ENCODE data around the gene YWHAG.
"Not testable (repeated sequence)": the region's sequence is repeated elsewhere in the genome, so short reads cannot be mapped to it uniquely, and the experiment has no call there.

The YWHAG gene

DNA sequence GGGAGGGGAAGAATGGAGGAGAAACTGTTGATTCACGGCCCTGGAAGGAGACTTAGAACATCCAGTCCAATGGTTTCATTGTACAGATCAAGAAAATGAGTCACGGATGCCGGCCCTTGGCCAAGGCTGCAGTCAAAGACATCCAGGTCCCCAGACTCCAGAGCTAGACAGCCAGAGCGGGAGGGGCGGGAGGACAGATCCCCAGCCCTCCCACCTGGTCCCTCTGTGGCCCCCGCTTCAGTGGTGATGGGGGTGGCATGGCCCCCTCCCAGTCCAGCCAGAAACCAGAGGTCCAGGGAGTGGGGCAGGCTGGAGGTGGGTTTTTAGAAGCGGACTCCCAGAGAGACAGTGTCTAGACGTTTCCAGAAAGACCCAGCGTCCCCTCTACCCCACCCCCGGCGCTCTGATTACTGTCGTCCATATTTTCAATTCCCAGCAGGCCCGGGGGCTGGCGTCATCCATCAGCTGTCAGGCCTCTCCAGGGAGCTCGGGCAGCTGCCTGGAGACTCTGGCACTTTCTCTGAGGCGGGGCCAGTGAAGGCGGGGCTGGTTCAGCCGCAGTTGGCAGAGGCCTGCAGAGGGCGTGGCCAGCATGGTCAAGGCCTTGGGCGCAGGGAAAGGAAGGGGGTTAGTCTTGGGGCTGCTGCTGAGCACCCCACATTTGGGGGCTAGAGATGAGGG is 64.3 kb downstream of the YWHAG start:
- DNase-seq (ENCODE audit: low read depth), result peak; percentile 96

DNA sequence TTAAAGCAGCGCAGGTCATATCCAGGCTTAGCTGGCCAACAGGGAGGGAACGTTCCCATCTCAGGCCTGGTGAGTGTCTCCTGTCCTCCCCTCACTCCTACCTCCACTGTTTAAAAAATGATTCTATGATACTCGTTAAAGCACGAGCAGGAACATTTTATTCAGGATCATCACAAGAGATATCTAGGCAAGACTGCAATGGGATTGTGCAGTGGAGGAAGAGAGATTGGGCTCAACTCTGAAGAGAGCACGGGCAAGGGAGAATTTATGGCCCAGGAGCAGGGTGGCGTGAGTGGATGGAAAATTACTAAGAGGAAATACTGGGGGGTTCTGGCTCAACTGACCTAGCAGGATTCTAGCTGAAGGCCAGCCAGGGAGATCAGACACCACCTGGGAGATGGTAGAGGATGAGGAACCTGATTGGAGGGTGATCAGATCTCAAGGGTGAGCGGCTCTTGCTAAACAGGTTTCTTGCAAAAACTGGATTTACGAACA is 65.3 kb downstream of the YWHAG start:
- DNase-seq (ENCODE audit: low read depth), result no peak

DNA sequence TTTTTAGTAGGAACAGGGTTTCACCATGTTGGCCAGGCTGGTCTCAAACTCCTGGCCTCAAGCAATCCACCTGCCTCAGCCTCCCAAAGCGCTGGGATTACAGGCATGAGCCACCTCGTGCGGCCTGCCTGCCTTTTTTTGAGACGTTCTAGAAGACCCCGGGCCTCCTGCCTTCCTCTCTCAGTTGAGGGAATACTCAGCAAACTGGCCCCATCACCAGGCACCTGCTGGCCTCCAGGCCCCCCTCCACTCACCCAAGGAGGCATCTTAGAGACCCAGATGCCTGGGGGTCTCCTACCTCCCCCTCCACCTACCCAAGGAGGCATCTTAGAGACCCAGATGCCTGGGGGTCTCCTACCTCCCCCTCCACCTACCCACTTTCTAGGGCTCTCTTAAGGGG is 65.9 kb downstream of the YWHAG start:
- DNase-seq (ENCODE audit: low read depth), result not testable (repeated sequence)

DNA sequence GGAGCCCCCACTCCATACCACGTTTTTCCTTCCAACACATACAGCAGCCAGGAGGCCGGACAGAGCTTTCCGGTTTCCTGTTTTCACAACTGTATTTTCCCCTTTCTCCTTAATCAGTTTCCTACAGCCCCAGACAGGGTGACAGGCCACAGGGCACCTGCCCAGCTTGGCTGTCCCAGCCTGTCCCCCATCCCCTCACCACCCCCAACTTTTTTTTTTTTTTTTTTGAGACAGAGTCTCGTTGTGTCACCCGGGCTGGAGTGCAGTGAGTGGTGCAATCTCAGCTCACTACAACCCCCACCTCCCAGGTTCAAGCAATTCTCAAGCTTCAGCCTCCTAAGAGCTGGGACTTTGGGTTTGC is 66.6 kb downstream of the YWHAG start:
- peak; percentile 43 for DNase-seq (ENCODE audit: low read depth)

DNA sequence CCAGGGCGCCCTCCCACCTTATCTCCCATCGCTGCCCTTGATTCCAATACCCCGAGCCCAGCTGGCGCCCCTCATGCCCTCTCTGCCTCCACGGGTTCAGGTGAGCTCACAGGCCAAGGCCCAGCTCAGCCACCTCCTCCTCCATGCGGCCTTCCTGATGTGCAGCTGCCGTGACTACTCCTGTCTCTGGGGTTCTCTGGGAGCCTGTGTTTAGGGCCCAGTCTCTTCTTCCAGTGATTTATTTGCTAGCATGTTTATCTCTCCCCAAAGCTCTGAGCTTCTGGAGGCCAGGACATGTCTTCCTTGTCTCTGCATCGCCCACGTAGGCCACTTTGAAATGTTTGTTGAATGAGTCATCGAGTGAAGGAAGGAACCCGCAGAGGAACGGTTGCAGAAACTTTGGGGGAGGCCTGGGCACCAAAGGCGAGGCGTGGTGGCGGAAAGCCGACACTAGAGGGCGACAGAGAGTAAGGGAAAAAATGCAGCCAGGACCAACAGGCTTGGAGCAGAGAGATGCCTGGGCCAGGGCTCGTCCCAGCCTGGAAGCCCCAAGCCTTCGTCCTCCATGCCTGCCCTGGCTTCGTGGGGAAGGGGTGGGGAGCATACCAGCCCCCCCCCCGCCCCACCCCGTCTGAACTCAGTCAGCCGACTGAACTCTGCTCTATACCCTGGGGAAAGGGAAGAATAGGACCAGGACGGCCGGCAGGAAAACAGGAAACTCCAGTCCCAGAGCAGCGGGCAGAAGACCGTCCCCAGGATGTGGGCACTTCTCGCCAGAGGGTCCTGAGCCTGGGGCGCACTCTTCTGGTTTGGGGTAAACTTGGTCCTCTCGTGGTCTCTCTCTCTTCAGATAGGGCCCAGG is 67.2 kb downstream of the YWHAG start:
- peak; percentile 93 for DNase-seq (ENCODE audit: low read depth)

DNA sequence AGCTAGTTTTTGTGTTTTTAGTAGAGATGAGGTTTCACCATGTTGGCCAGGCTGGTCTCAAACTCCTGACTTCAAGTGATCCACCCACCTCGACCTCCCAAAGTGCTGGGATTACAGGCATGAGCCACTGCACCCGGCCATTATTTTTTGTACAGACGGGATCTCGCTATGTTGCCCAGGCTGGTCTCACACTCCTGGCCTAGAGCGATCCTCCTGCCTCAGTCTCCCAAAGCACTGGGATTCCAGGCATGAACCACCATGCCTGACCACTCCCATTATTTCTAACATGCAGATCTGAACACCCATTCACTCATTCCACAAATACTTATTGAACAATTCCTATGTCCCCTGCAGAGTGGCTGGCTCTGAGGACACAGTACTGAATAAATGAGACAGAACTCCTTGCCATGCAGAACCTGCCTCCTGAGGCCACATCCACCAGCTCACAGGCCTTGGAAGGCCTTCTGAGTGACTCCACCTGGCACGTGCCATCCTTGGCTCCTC is 67.9 kb downstream of the YWHAG start:
- DNase-seq (ENCODE audit: low read depth), result not testable (repeated sequence)

- DNase-seq (ENCODE audit: low read depth), result no peak
Measured at GRCh38 chr7:76286842-76287403, 71.9 kb downstream of the YWHAG start.

- no peak for DNase-seq (ENCODE audit: low read depth)
Measured at GRCh38 chr7:76285604-76286374, 73.0 kb downstream of the YWHAG start.

GRCh38 chr7:76283254-76284159 is 75.3 kb downstream of the YWHAG start:
- no peak for DNase-seq (ENCODE audit: low read depth)

DNA sequence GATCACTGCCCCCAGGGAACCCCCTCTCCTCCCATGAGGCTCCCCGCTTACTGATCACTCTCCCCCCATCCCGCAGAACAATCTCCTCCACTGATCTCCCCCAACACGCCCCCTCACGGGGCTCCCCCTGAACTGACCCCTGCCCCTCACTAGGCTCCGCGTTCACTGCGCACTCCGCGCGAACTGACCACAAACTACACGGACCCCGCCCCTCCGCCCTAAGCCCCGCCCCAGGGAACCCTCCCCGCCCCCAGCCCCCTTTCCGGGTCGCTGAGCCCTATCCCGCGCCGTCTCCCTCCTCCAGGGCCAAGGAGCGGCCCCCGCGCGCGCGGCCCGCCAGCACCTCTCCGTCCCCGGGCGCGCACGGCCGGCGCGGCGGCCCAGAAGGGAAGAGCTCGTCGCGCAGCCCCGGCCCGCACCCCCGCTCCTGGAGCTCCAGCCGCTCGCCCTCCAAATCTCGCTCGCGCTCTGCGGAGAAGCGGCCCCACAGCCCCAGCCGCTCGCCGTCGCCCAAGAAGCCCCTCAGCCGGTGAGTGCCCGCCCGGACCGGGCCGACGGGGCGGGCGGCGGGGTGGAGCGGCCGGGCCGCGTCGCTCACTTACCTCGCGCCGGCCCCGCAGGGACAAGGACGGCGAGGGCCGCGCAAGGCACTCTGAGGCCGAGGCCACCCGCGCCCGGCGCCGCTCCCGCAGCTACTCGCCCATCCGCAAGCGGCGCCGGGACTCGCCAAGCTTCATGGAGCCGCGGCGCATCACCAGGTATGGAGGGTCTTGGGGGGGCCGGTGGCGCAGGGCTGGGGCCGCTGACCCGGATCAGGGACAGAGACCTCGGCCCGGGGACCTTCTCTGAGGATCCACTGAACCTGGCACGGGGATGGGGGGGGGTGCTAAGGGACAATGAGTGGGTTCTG is 76.2 kb downstream of the YWHAG start:
- DNase-seq (ENCODE audit: low read depth), result no peak

DNA sequence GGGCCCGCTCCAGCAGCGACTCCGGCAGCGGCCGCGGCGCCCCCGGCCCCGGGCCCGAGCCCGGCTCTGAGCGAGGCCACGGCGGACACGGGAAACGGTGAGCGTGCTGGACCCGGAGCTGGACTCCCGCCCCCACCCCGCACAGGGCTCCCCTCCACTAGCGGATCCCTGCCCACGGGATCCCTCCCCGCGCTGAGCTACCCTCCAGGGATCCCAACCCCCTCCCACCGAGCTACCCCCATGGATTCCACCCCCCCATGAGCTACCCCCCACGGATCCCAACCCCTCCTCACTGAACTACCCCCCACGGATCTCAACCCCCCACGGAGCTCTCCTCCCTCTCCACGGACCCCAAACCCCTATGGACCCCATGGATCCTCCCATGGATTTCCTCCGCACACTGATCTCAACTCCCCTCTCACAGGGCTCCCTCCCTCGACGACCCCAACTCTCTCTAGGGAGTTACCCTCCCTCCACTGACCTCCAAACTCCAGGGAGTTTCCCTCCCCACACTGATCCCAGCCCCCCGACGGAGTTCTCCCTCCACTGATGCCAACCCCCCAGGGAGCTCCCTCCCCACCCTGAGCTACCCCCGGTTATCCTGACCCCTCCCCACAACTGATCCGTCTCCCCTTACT is 77.0 kb downstream of the YWHAG start:
- no peak for DNase-seq (ENCODE audit: low read depth)

GRCh38 chr7:76281006-76281705 is 77.6 kb downstream of the YWHAG start:
- DNase-seq (ENCODE audit: low read depth), result no peak

- DNase-seq (ENCODE audit: low read depth), result no peak
Measured at GRCh38 chr7:76280408-76280807, 78.4 kb downstream of the YWHAG start.

- DNase-seq (ENCODE audit: low read depth), result no peak
Measured at GRCh38 chr7:76278540-76278939, 80.3 kb downstream of the YWHAG start.

All from fibroblast of gingiva (primary cell).